GM13977 (cell line): ENCODE data around the gene MRRF.
A peak's percentile ranks its signal among the peaks of the same experiment; 100 is the strongest.

ENCODE experiments used
- DNase-seq: peaks from one replicate; pipeline ENCODE4 v3.0.0; 2012; ENCODE audit warnings: low spot score
- in situ Hi-C: fragments of 300-500 bp; cut with MboI; formaldehyde crosslinking; loops from one replicate; pipeline ENCODE4 v1.12.0; 2022; ENCODE audit warnings: low sequenced_read_pairs, low pct_unique_long_range_greater_than_20kb, mixed read lengths, inconsistent platforms; ENCODE audit not compliant: unreplicated experiment
- TF ChIP-seq, protein P1 (sequence below): IDR thresholded peaks from 2 replicates; pipeline ENCODE4 v1.5.1; 2012; ENCODE audit warnings: mild to moderate bottlenecking, control low read depth; ENCODE audit not compliant: insufficient read depth; ENCODE audit errors: extremely low read depth, missing control alignments

The MRRF gene

DNA sequence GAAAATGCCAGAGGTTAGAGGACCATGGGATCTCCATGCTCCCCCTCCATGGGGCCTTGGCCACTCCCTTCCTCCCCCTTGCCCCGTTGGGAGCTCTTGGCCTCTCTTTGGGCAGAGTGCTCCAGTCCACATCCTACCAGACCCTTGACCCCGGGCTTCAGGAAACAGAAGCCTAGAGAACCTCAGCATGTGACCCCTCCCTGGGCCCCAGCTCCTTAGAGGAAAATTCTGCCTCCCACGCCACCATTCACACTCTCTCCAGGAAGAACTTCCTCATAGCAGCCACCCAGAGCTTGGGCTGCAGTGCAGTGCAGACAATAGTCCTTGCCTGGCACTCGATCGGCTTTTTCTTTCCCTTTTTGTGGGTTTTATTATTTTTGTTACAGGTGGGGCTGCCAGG, 41.9 kb upstream of the MRRF start:
- TF ChIP-seq, protein P1, sequence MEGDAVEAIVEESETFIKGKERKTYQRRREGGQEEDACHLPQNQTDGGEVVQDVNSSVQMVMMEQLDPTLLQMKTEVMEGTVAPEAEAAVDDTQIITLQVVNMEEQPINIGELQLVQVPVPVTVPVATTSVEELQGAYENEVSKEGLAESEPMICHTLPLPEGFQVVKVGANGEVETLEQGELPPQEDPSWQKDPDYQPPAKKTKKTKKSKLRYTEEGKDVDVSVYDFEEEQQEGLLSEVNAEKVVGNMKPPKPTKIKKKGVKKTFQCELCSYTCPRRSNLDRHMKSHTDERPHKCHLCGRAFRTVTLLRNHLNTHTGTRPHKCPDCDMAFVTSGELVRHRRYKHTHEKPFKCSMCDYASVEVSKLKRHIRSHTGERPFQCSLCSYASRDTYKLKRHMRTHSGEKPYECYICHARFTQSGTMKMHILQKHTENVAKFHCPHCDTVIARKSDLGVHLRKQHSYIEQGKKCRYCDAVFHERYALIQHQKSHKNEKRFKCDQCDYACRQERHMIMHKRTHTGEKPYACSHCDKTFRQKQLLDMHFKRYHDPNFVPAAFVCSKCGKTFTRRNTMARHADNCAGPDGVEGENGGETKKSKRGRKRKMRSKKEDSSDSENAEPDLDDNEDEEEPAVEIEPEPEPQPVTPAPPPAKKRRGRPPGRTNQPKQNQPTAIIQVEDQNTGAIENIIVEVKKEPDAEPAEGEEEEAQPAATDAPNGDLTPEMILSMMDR = no peak
- in situ Hi-C loops = no loop called here
- DNase-seq = no peak

DNA sequence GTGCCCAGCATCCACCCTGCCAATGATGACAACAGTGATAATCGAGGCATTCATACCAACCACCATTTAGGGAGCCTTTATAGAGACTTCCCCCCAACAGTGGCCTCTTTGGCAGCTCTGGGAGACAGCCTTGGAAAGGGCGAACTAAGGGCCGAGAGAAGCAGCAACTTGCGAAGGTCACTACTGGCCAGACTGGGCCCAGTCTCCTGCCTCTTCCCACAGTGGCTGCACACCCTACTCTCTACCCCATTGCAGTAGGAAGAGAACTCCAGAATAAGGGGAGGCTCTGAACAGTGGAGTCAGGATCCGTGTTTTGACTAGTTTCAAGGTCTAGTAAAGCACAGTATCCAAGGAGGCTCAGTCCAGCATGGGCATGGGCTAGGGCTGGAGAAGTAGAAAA, 41.2 kb upstream of the MRRF start:
- TF ChIP-seq, protein P1 = no peak
- in situ Hi-C loops = no loop called here
- no peak for DNase-seq

DNA sequence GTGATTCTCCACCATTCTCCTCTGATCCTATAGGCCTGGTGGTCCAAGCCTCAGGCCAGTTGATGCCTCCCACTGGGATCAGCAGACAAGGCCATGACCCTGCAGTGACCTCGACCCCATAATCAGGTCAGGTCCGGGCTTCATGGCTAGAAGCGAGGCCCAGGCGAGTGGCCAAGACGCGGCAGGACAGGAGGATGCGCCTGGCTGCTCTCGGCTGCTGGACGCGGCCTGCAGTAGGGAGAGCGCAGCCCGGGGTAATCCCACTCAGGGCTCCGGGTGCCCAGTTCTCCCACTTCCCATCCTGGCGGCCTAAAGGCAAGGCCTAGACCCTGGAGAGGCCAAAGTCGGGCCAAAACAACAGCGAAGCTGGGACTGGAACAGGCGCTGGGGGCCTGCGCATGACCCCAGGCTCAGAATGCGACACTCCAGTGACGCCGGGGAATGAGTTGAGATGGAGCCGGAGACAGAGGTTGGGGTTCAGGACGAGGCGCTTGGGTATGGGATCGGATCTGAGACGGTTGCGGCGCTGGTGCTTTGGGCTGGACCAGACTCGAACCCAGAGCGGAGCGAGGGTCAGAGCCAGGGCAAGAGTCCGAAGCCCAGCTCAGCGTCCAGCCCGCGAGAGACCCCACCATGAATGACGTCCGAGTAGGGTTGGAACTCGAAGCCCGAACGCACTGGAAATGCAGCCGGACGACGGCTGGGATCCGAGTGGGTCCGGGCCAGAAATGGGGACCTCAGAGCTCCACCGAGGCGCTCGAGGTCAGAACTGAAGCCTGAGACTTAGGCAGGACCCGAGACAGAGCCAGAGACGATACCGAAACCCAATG, 39.2 kb upstream of the MRRF start:
- in situ Hi-C loops = no loop called here
- TF ChIP-seq, protein P1 = no peak
- DNase-seq = peak; percentile 23

DNA sequence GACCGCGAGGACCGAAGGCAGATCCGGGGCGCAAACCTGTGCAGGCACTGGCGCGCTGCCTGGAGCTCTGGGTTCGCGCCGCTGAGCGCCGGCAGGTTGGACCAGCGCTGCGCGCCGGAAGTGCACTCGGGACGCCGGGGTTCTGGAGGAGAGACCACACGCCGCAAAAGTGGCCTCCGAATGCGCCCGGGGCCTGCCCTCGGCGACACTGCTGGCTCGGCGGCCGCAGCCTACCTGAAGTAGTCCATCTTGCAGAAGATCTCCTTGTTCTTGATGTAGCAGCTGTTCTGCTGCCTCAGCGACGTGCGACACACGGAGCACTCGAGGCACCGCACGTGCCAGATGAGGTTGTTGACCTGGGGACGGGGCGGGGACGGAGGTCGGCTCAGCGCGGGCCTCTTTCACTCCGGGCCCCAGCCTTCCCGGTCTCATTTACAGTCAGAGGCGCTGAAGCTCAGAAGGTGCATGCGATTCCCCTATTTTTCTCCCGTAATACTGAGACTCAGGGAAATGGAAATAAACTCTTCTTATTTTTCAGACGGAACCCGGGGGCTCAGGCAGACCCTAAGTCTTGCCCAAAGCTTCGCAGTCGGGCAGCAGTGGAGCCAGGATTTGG, 38.4 kb upstream of the MRRF start:
- DNase-seq = peak; percentile 33
- in situ Hi-C loops = no loop called here
- TF ChIP-seq, protein P1 = no peak

DNA sequence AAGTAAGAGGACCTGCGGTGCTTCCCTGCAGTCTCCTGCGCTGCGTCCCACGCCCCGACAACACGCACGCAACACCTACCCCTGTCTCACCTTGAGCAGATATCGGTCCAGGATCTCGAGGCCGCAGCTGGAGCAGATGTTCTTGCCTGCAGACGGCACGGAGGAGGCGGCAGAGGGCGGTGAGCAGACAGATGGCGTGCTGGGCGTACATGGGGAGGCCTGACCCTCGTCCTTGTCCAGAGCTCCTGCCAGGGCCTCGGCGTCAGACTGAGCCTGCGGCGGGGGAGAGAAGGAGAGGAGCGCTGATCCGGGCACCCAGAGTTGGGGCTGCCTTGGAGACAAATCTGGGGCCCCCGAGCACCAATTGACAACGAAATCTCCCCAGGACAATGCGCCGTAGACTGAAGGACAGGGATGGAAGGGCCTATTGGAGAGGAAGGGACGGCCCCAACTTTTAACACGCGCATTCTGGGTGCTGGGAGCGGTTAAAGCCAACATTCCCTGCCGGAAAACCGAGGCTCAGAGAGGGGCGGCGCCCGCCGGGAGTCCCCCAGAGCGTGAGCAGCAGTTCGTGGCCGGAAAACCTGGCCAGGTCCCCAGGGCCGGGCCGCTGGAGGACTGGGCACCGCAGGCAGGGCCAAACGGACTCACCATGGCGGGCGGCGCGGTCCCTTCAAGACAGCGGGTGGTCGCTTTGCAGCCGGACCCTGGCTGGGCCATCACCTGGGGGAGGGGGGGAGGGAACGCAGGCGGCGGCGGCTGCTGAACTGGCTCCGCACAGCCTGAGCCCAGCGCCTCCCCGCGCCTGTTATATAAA, 37.7 kb upstream of the MRRF start:
- DNase-seq = peak; percentile 43
- in situ Hi-C loops = no loop called here
- TF ChIP-seq, protein P1 = no peak

DNA sequence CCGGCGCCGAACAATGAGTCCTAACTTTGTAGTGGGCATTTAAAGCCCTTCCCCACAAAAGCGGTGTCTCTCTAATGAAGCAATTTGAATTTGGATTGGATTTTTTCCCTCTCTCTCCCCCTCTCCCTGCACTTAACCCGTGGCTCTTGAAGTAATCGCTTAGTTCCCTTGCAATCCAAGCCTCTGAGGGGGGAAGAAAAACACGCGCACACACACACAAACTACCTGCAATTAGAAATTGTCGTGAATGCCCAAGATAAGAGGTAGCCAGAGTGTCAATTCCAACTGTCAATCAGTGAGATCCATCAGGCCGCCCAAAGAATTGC, 37.1 kb upstream of the MRRF start:
- DNase-seq = peak; percentile 42
- in situ Hi-C loops = no loop called here
- TF ChIP-seq, protein P1 = no peak
